HG03280 (cell line): Measurements from ENCODE around the gene P3H3.

Experiments
- ATAC-seq: cut with Tn5 transposase; IDR thresholded peaks from one replicate; pipeline ENCODE4 v1.9.1; 2021; ENCODE audit warnings: mild to moderate bottlenecking, moderate library complexity; ENCODE audit not compliant: unreplicated experiment

Gene P3H3

GRCh38 chr12:6827982-6828780 lies at the start of gene P3H3:
P3H3 (plus strand) TSS chr12:6828407; CDS start chr12:6828441, 34 bp downstream.
- no peak for ATAC-seq

GRCh38 chr12:6778574-6779550 lies 49.3 kb upstream of the P3H3 start:
- peak; percentile 73 for ATAC-seq

GRCh38 chr12:6779708-6780432 lies 48.3 kb upstream of the P3H3 start:
- no peak for ATAC-seq

- ATAC-seq = no peak
Measured at GRCh38 chr12:6780573-6780972, 47.6 kb upstream of the P3H3 start.

- ATAC-seq = no peak
Measured at GRCh38 chr12:6782119-6782518, 46.1 kb upstream of the P3H3 start.

- ATAC-seq = no peak
Measured at GRCh38 chr12:6782850-6783566, 45.2 kb upstream of the P3H3 start.

- ATAC-seq = no peak
Measured at GRCh38 chr12:6783828-6784227, 44.4 kb upstream of the P3H3 start.

- no peak for ATAC-seq
Measured at GRCh38 chr12:6784296-6784695, 43.9 kb upstream of the P3H3 start.

GRCh38 chr12:6784761-6785160 lies 43.4 kb upstream of the P3H3 start:
- no peak for ATAC-seq

GRCh38 chr12:6786416-6787094 lies 41.7 kb upstream of the P3H3 start:
- no peak for ATAC-seq

GRCh38 chr12:6787309-6787708 lies 40.9 kb upstream of the P3H3 start:
- no peak for ATAC-seq

GRCh38 chr12:6788972-6789924 lies 39.0 kb upstream of the P3H3 start, which contains the start of gene CD4:
CD4 (plus strand) TSS chr12:6789528; CDS start chr12:6800139, 10,611 bp downstream.
- no peak for ATAC-seq

GRCh38 chr12:6790496-6791150 lies 37.6 kb upstream of the P3H3 start:
- no peak for ATAC-seq

- ATAC-seq = no peak
Measured at GRCh38 chr12:6791931-6792520, 36.2 kb upstream of the P3H3 start.

GRCh38 chr12:6792522-6793201 lies 35.5 kb upstream of the P3H3 start:
- ATAC-seq = no peak

GRCh38 chr12:6795088-6795487 lies 33.1 kb upstream of the P3H3 start:
- ATAC-seq = no peak

- no peak for ATAC-seq
Measured at GRCh38 chr12:6796576-6796975, 31.6 kb upstream of the P3H3 start.
